Femur (tissue), 1 donor: Measurements from ENCODE around the gene ANXA1.
"Not testable (repeated sequence)": the region's sequence is repeated elsewhere in the genome, so short reads cannot be mapped to it uniquely, and the experiment has no call there.

Source experiments
- DNase-seq: peaks from one replicate; pipeline ENCODE4 v3.0.0-alpha.2; 2017

Gene ANXA1

GRCh38 chr9:73170185-73170957 is 18.7 kb downstream of the ANXA1 start:
- DNase-seq = no peak

- no peak for DNase-seq
Measured at GRCh38 chr9:73172901-73173215, 21.2 kb downstream of the ANXA1 start.

- no peak for DNase-seq
Measured at GRCh38 chr9:73173557-73174329, 22.1 kb downstream of the ANXA1 start.

- no peak for DNase-seq
Measured at GRCh38 chr9:73174330-73174980, 22.8 kb downstream of the ANXA1 start.

- no peak for DNase-seq
Measured at GRCh38 chr9:73176450-73176875, 24.8 kb downstream of the ANXA1 start.

- DNase-seq = no peak
Measured at GRCh38 chr9:73178044-73178443, 26.4 kb downstream of the ANXA1 start.

GRCh38 chr9:73179589-73179988 is 27.9 kb downstream of the ANXA1 start:
- DNase-seq = no peak

GRCh38 chr9:73180403-73180802 is 28.7 kb downstream of the ANXA1 start:
- DNase-seq = peak; percentile 56

GRCh38 chr9:73182928-73183327 is 31.3 kb downstream of the ANXA1 start:
- no peak for DNase-seq

GRCh38 chr9:73183428-73183827 is 31.8 kb downstream of the ANXA1 start:
- DNase-seq = no peak

GRCh38 chr9:73183917-73184861 is 32.5 kb downstream of the ANXA1 start:
- DNase-seq = no peak

- DNase-seq = not testable (repeated sequence)
Measured at GRCh38 chr9:73191109-73191508, 39.4 kb downstream of the ANXA1 start.

- DNase-seq = no peak
Measured at GRCh38 chr9:73194284-73194683, 42.6 kb downstream of the ANXA1 start.

GRCh38 chr9:73199448-73199847 is 47.8 kb downstream of the ANXA1 start:
- no peak for DNase-seq

GRCh38 chr9:73199886-73200285 is 48.2 kb downstream of the ANXA1 start:
- DNase-seq = no peak

- DNase-seq = no peak
Measured at GRCh38 chr9:73200694-73201452, 49.2 kb downstream of the ANXA1 start.

GRCh38 chr9:73202980-73203379 is 51.3 kb downstream of the ANXA1 start:
- DNase-seq = no peak

- DNase-seq = no peak
Measured at GRCh38 chr9:73204936-73205335, 53.3 kb downstream of the ANXA1 start.

- DNase-seq = no peak
Measured at GRCh38 chr9:73206851-73207250, 55.2 kb downstream of the ANXA1 start.

- DNase-seq = no peak
Measured at GRCh38 chr9:73210886-73211666, 59.4 kb downstream of the ANXA1 start.

- DNase-seq = no peak
Measured at GRCh38 chr9:73213300-73213699, 61.6 kb downstream of the ANXA1 start.
